A673 (cell line): ENCODE results near the gene ANKRD9.

Experiments
- CTCF ChIP-seq: fragments of 300-800, 200-600 bp; sonication (generic); conservative IDR thresholded peaks from 2 replicates; pipeline ENCODE4 v1.5.1; 2017; ENCODE audit warnings: low read depth, mild to moderate bottlenecking, antibody characterized with exemption, low read length, moderate library complexity, mixed read lengths
- EZH2 ChIP-seq: fragments of 200-600 bp; sonication (generic); IDR thresholded peaks from 2 replicates; pipeline ENCODE4 v1.6.1; 2017; ENCODE audit warnings: borderline replicate concordance, low read depth, mild to moderate bottlenecking, mixed read lengths, antibody characterized with exemption, low read length; ENCODE audit not compliant: poor library complexity, severe bottlenecking

- TF ChIP-seq CTCF (no peak), EZH2 (no peak)
These were observed 30.5 kb downstream of the ANKRD9 start for GRCh38 chr14:102479107-102479506.
